SK-N-MC (cell line): Measurements from ENCODE around the gene PGBD2.
A peak's percentile ranks its signal among the peaks of the same experiment; 100 is the strongest.

Experiments used
- DNase-seq: peaks from one replicate; pipeline ENCODE4 v3.0.0-alpha.2; 2011; ENCODE audit warnings: low read depth, low spot score
- H3K27ac ChIP-seq: fragments of 200-600 bp; sonication (generic); 2 replicates; pipeline ENCODE4 v1.5.1; 2016; ENCODE audit warnings: mixed run types
- H3K36me3 ChIP-seq: fragments of 200-600 bp; sonication (generic); 2 replicates; pipeline ENCODE4 v1.6.1; 2017; ENCODE audit warnings: antibody characterized with exemption, low read length, mixed read lengths; ENCODE audit not compliant: insufficient read depth
- H3K4me3 ChIP-seq: fragments of 200-600 bp; sonication (generic); 2 replicates; pipeline ENCODE4 v1.5.1; 2016
- H3K9ac ChIP-seq: fragments of 200-600 bp; sonication (generic); 2 replicates; pipeline ENCODE4 v1.8.0; 2017; ENCODE audit warnings: mixed run types, mixed read lengths; ENCODE audit not compliant: insufficient read length
- H3K9me3 ChIP-seq: fragments of 200-600 bp; sonication (generic); 2 replicates; pipeline ENCODE4 v1.6.1; 2017; ENCODE audit warnings: low read depth, mild to moderate bottlenecking, antibody characterized with exemption, low read length, moderate library complexity, mixed read lengths
- EZH2 ChIP-seq: fragments of 200-600 bp; sonication (generic); IDR thresholded peaks from one replicate; pipeline ENCODE4 v1.6.1; 2017; ENCODE audit warnings: antibody characterized with exemption
- FOXP2 ChIP-seq: optimal IDR thresholded peaks from 2 replicates; pipeline ENCODE3; 2011; ENCODE audit warnings: mild to moderate bottlenecking, moderate library complexity; ENCODE audit not compliant: insufficient read depth; ENCODE audit errors: extremely low read length, control extremely low read depth
- POLR2AphosphoS5 ChIP-seq: IDR thresholded peaks from 2 replicates; pipeline ENCODE4 v1.6.1; 2012; ENCODE audit warnings: mild to moderate bottlenecking, low read depth, low read length, borderline replicate concordance

The PGBD2 gene

GRCh38 chr1:248897412-248898337, 8.4 kb upstream of the PGBD2 start:
- Histone ChIP-seq H3K27ac (no peak overlapping the region), H3K36me3 (no peaks in the 10 kb centered on the region), H3K4me3 (no peak overlapping the region), H3K9me3 (no peaks in the 10 kb centered on the region), H3K9ac (no peak overlapping the region)
- no peak for DNase-seq
- TF ChIP-seq FOXP2 (no peak), EZH2 (no peak), POLR2AphosphoS5 (no peak)

- H3K4me3 ChIP-seq, result no peak overlapping the region
- no peak overlapping the region for H3K9ac ChIP-seq
- no peak for DNase-seq
- no peak overlapping the region for H3K27ac ChIP-seq
- H3K9me3 ChIP-seq, result no peaks in the 10 kb centered on the region
- H3K36me3 ChIP-seq, result no peaks in the 10 kb centered on the region
- TF ChIP-seq POLR2AphosphoS5 (no peak), EZH2 (no peak), FOXP2 (no peak)
These were observed 5.4 kb upstream of the PGBD2 start for GRCh38 chr1:248900637-248901036.

- Histone ChIP-seq H3K9ac (no peak overlapping the region), H3K9me3 (no peaks in the 10 kb centered on the region), H3K36me3 (no peaks in the 10 kb centered on the region), H3K4me3 (no peak overlapping the region), H3K27ac (no peak overlapping the region)
- TF ChIP-seq POLR2AphosphoS5 (no peak), FOXP2 (no peak), EZH2 (no peak)
- no peak for DNase-seq
These were observed 4.5 kb upstream of the PGBD2 start for GRCh38 chr1:248901578-248901977.

GRCh38 chr1:248904437-248905216, 1.4 kb upstream of the PGBD2 start:
- Histone ChIP-seq H3K27ac (no peak overlapping the region), H3K36me3 (no peaks in the 10 kb centered on the region), H3K4me3 (no peak overlapping the region), H3K9ac (no peak overlapping the region), H3K9me3 (no peaks in the 10 kb centered on the region)
- no peak for TF ChIP-seq POLR2AphosphoS5
- no peak for TF ChIP-seq EZH2
- TF ChIP-seq FOXP2, result no peak
- no peak for DNase-seq

- Histone ChIP-seq H3K27ac (peak overlapping the region; percentile 85), H3K9me3 (no peaks in the 10 kb centered on the region), H3K9ac (peak overlapping the region; percentile 90), H3K36me3 (no peaks in the 10 kb centered on the region), H3K4me3 (peak overlapping the region; percentile 93)
- no peak for DNase-seq
- no peak for TF ChIP-seq FOXP2
- TF ChIP-seq POLR2AphosphoS5, result no peak
- TF ChIP-seq EZH2, result no peak
These were observed 400 bp upstream of the PGBD2 start for GRCh38 chr1:248905662-248906008.

GRCh38 chr1:248906753-248907661, 972 bp downstream of the PGBD2 start:
- no peak for DNase-seq
- TF ChIP-seq POLR2AphosphoS5 (0 out of 2 replicates have a peak, but pooled peaks have one; percentile 48), EZH2 (no peak), FOXP2 (no peak)
- Histone ChIP-seq H3K27ac (peak overlapping the region; percentile 65), H3K36me3 (no peaks in the 10 kb centered on the region), H3K9ac (peak overlapping the region; percentile 75), H3K4me3 (peak overlapping the region; percentile 75), H3K9me3 (no peaks in the 10 kb centered on the region)

GRCh38 chr1:248910761-248911160, 4.7 kb downstream of the PGBD2 start:
- DNase-seq, result no peak
- no peak overlapping the region for H3K27ac ChIP-seq
- H3K9me3 ChIP-seq, result no peaks in the 10 kb centered on the region
- TF ChIP-seq EZH2 (no peak), FOXP2 (no peak), POLR2AphosphoS5 (no peak)
- no peak overlapping the region for H3K4me3 ChIP-seq
- no peak overlapping the region for H3K9ac ChIP-seq
- peaks cover 13% of the 10 kb centered on the region for H3K36me3 ChIP-seq

- no peak overlapping the region for H3K4me3 ChIP-seq
- H3K36me3 ChIP-seq, result peaks cover 30% of the 10 kb centered on the region
- no peak for DNase-seq
- TF ChIP-seq EZH2 (no peak), FOXP2 (no peak), POLR2AphosphoS5 (no peak)
- no peak overlapping the region for H3K9ac ChIP-seq
- no peaks in the 10 kb centered on the region for H3K9me3 ChIP-seq
- no peak overlapping the region for H3K27ac ChIP-seq
These were observed 7.9 kb downstream of the PGBD2 start for GRCh38 chr1:248913933-248914332.
